Measurements from ENCODE around the gene GEN1. TPM values are rescaled to one million over a fixed set of nuclear protein-coding genes. Genes with fewer than 3 reads are reported as not detected.

The GEN1 gene
- total and polyA plus RNA-seq, 2 of the 13 experiments (the other 11 are each of a cell fraction or from before 2014, with no cell fraction given), result 9.9 to 27.1 TPM

GRCh38 chr2:17752892-17753802, 791 bp upstream of the GEN1 start (continued):
- TF ChIP-seq ZNF546 (CRISPR knock-in tag; conservative IDR thresholded peaks at IDR 0.05), result peak; percentile 96
- peak; percentile 37; the same call in 1 of the 2 replicates for TF ChIP-seq YEATS4 (CRISPR knock-in tag; IDR thresholded peaks at IDR 0.05; ENCODE audit: borderline replicate concordance)
- TF ChIP-seq SRSF1 (optimal IDR thresholded peaks at IDR 0.05; ENCODE audit: low read depth, low read length), result peak; percentile 73
- TF ChIP-seq ZNF792 (CRISPR knock-in tag; IDR thresholded peaks at IDR 0.05), result peak; percentile 58
- 0 out of 2 replicates have a peak, but pooled peaks have one; percentile 20 for TF ChIP-seq ZBTB4 (CRISPR knock-in tag; IDR thresholded peaks at IDR 0.05; ENCODE audit: borderline replicate concordance)
- TF ChIP-seq ZNF556 (CRISPR knock-in tag; IDR thresholded peaks at IDR 0.05; ENCODE audit: borderline replicate concordance), result peak; percentile 83
- TF ChIP-seq ZBTB34 (CRISPR knock-in tag; IDR thresholded peaks at IDR 0.05), result 0 out of 2 replicates have a peak, but pooled peaks have one; percentile 54
- 0 out of 2 replicates have a peak, but pooled peaks have one; percentile 16 for TF ChIP-seq JUN (CRISPR knock-in tag; IDR thresholded peaks at IDR 0.05)
- TF ChIP-seq SNAPC5 (CRISPR knock-in tag; IDR thresholded peaks at IDR 0.05; ENCODE audit: borderline replicate concordance), result 0 out of 2 replicates have a peak, but pooled peaks have one; percentile 52
- TF ChIP-seq ARHGAP35 (CRISPR knock-in tag; IDR thresholded peaks at IDR 0.05; ENCODE audit: borderline replicate concordance), result 0 out of 2 replicates have a peak, but pooled peaks have one; percentile 90
- no peak for TF ChIP-seq SP2 (CRISPR knock-in tag; IDR thresholded peaks at IDR 0.05)
- TF ChIP-seq POLR2A (IDR thresholded peaks at IDR 0.05; ENCODE audit: insufficient read depth in 1 of 2, low read depth in 2 of 2, low read length in 2 of 2), result peak; percentile 45 to 84; a peak in 3 of 4 replicates
- peak; percentile 60; the same call in 1 of the 2 replicates for TF ChIP-seq PHF21A (CRISPR knock-in tag; IDR thresholded peaks at IDR 0.05)
- peak; percentile 93 for TF ChIP-seq KDM5B (CRISPR knock-in tag; IDR thresholded peaks at IDR 0.05; ENCODE audit: borderline replicate concordance)
- peak; percentile 52; the same call in 1 of the 2 replicates for TF ChIP-seq ZNF589 (CRISPR knock-in tag; conservative IDR thresholded peaks at IDR 0.05)
- TF ChIP-seq ZNF879 (CRISPR knock-in tag; IDR thresholded peaks at IDR 0.05), result peak; percentile 82; the same call in 1 of the 2 replicates
- 0 out of 2 replicates have a peak, but pooled peaks have one; percentile 49 for TF ChIP-seq ZNF572 (CRISPR knock-in tag; IDR thresholded peaks at IDR 0.05)
- TF ChIP-seq ZNF235 (CRISPR knock-in tag; IDR thresholded peaks at IDR 0.05; ENCODE audit: borderline replicate concordance), result peak; percentile 65
- TF ChIP-seq ZNF703 (CRISPR knock-in tag; IDR thresholded peaks at IDR 0.05; ENCODE audit: borderline replicate concordance), result peak; percentile 30; the same call in 1 of the 2 replicates
- TF ChIP-seq ZBTB7B (CRISPR knock-in tag; IDR thresholded peaks at IDR 0.05), result peak; percentile 88
- TF ChIP-seq TBX2 (CRISPR knock-in tag; IDR thresholded peaks at IDR 0.05; ENCODE audit: borderline replicate concordance), result peak; percentile 20; the same call in 1 of the 2 replicates
- peak; percentile 68 for TF ChIP-seq PATZ1 (CRISPR knock-in tag; IDR thresholded peaks at IDR 0.05)

Data from HepG2 (cell line).